NCI-H128 (cell line): ENCODE results near the gene UGT2B11.
"Not testable (repeated sequence)": the region's sequence is repeated elsewhere in the genome, so short reads cannot be mapped to it uniquely, and the experiment has no call there.

Experiments
- DNase-seq: peaks from one replicate; lab custom pipeline; 2025; ENCODE audit not compliant: unreplicated experiment; lab: John Stamatoyannopoulos, UW

Gene UGT2B11

DNA sequence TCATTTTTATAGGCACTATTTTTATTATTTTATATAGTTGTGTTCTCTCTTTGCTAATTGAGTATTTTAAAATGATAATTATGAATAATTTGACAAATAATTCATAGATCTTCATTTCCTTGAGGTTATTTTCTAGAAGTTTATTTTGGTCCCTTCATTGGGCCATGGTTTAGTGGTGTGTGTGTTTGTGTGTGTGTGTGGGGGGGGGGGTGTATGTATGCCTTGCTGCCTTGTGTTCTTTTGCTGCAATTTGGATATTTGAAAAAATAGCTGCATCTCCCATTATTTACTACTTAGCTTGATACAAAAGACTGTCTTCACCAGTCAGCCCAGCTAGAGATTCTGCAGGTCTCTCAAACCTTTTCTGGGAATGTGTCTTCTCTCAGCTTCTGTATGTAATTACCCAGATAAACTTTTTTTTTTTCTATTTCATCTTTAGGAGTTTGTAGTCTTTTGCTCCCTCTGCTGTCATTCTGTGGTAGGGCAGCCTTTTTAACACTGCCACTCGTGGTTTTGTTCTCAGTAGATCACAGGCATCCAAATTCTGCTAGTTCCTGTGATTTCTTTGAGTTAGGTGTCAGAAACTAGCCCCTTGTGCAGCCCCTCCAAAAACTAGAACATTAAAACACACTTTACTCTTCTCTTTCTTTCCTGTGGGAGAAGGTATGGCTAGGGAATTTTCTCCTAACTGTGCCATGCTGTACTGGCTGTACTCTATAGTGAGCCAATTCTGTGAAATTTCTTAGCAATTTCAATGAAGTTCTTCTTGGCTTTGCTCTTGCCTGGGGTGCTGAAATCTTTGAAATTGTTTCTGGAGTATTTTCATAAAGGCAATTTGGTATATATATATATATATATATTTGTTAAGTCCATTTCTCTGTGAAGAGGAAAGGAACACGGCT is 44.1 kb downstream of the UGT2B11 start:
- DNase-seq: not testable (repeated sequence)

DNA sequence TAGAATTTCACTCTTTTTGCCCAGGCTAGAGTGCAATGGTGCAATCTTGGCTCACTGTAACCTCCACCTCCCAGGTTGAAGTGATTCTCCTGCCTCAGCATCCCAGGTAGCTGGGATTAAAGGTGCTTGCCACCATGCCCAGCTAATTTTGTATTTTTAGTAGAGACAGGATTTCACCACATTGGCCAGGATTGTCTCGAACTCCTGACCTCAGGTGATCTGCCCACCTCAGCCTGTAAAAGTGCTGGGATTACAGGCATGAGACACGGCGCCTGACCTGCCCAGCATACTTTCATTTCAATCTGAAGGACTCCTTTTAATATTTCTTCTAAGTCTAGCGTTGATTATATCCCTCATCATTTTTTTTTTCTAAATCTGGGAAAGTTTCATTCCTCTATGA is 45.4 kb downstream of the UGT2B11 start:
- not testable (repeated sequence) for DNase-seq

DNA sequence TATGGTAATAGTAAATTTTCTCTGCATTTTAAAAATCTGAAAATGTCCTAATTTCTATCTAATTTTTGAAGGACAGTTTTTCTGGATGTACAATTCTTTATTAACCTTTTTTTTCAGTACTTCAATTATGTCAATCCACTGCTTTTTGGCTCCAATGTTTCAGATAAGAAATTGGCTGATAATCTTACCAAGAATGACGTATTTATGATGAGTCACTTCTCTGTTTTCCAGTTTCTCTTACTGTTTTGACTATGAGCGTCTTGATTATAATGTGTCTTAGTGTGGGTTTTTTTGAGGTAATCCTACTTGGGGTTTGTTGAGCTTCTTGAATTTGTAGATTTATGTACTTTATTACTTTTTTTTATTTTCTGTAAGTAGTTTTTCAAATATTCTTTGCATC is 47.2 kb downstream of the UGT2B11 start:
- DNase-seq: no peak

DNA sequence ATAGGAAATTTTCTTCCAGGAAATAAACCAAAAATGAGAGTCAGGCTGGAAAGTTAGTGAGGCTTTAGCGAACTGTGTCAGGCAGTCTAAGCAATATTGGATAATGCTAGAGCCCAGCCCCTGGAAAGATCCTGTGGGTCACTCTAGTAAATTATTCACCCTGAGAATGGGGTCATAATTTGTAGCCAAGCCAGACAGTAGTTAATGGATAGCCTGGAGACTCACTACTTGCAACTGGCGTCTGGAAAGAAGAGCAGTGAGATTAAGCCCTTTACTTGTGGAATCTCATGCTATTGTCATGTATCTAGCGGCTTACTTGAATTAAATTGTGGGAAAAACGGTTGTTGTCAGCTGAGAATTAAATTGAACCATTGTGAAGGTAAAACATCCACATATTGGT is 48.2 kb downstream of the UGT2B11 start:
- DNase-seq: not testable (repeated sequence)

DNA sequence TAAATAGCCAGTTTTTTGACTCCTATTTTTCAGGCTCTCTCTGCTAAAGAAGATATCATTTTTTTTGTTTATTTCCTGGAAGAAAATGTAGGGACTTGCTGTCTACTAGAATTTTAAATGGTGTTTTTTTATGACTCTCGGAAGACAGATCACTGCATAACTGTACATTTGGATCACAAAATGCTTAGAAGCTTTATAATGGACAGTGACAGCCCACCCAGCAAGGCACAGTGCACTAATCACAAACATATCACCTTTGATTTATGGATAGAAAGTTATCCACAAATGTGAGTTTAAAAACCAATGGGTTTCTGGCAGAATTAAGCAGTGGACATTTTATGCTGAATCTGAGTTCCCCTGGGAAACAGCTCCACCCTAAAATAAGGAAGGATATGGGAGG is 48.8 kb downstream of the UGT2B11 start:
- not testable (repeated sequence) for DNase-seq

DNA sequence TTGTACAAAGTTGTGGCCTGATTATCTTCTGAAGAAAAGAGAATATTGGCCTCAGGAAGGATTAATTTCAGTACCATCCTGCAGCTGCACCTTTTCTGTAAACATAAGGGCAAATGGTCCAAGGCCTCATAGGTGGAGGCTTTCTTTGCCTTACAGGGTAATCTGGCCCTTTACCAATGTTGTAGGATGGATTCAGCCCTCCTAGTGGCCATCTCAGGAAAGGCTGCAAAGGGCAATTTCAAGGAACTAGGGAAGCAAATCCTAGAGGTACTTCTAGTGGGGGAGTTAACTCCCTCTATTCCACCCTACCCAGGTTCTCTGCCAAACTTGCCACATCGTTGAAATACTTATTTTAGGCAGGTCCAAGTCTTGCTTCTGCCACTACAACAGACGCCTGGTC is 57.6 kb downstream of the UGT2B11 start:
- DNase-seq: no peak

DNA sequence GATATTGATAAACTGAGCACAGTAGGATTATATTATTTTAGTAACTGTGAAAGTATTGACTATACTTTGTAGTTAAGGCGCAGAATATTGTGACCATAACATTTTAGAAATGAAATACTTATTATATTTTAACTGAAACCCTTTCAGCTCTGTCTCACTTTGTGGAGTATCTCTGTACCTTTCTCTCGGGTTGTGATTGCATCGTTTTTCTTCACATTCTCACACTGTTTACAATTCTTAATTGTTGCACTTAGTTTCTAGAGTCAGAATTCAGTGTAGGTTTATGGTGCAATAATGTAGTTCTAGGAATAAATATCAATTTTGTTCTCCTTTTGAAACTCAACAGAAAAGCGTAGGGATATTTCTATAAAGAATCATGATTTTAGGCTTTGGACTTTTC is 60.5 kb downstream of the UGT2B11 start:
- DNase-seq: no peak
